ENCODE data around the gene MLYCD.
A peak's percentile ranks its signal among the peaks of the same experiment; 100 is the strongest.

MLYCD gene

GRCh38 chr16:83930730-83931500 is 32.0 kb downstream of the MLYCD start:
- H3K4me3 ChIP-seq (replicated peaks; ENCODE audit: low read depth, low read length): no peak overlapping the region
- no peak for DNase-seq (ENCODE audit: low read depth)
- no peak for TF ChIP-seq CTCF (IDR thresholded peaks at IDR 0.05; ENCODE audit: low read length, missing control alignments)

GRCh38 chr16:83931556-83931955 is 32.6 kb downstream of the MLYCD start:
- TF ChIP-seq CTCF (IDR thresholded peaks at IDR 0.05; ENCODE audit: low read length, missing control alignments): no peak
- H3K4me3 ChIP-seq (replicated peaks; ENCODE audit: low read depth, low read length): no peak overlapping the region
- no peak for DNase-seq (ENCODE audit: low read depth)

- TF ChIP-seq CTCF (IDR thresholded peaks at IDR 0.05; ENCODE audit: low read length, missing control alignments): no peak
- H3K4me3 ChIP-seq (replicated peaks; ENCODE audit: low read depth, low read length): no peak overlapping the region
- DNase-seq (ENCODE audit: low read depth): no peak
Observed at GRCh38 chr16:83932304-83932703, 33.4 kb downstream of the MLYCD start.

GRCh38 chr16:83932955-83933673 is 34.2 kb downstream of the MLYCD start:
- DNase-seq (ENCODE audit: low read depth): no peak
- TF ChIP-seq CTCF (IDR thresholded peaks at IDR 0.05; ENCODE audit: low read length, missing control alignments): no peak
- no peak overlapping the region for H3K4me3 ChIP-seq (replicated peaks; ENCODE audit: low read depth, low read length)

- H3K4me3 ChIP-seq (replicated peaks; ENCODE audit: low read depth, low read length): no peak overlapping the region
- DNase-seq (ENCODE audit: low read depth): peak; percentile 42
- TF ChIP-seq CTCF (IDR thresholded peaks at IDR 0.05; ENCODE audit: low read length, missing control alignments): no peak
Observed at GRCh38 chr16:83933885-83934683, 35.2 kb downstream of the MLYCD start.

GRCh38 chr16:83934684-83934977 is 35.7 kb downstream of the MLYCD start:
- no peak overlapping the region for H3K4me3 ChIP-seq (replicated peaks; ENCODE audit: low read depth, low read length)
- no peak for DNase-seq (ENCODE audit: low read depth)
- no peak for TF ChIP-seq CTCF (IDR thresholded peaks at IDR 0.05; ENCODE audit: low read length, missing control alignments)
